ENCODE measurements around the gene NIF3L1. TPM values are rescaled to one million over a fixed set of nuclear protein-coding genes. Genes with fewer than 3 reads are reported as not detected.
A peak's percentile ranks its signal among the peaks of the same experiment; 100 is the strongest.

Gene NIF3L1
- total and polyA plus RNA-seq, 9 of the 15 experiments (the other 6 are each of a cell fraction or from before 2014, with no cell fraction given), result 26.7 to 89.5 (median 45.6) TPM

GRCh38 chr2:200864176-200865034 lies 24.8 kb upstream of the NIF3L1 start, which contains the start of gene CLK1 (continued):
- TF ChIP-seq TSHZ1 (CRISPR knock-in tag; IDR thresholded peaks at IDR 0.05) (no peak), SMC3 (conservative IDR thresholded peaks at IDR 0.05; ENCODE audit: insufficient read depth, low read depth, low read length) (no peak), HINFP (tag; conservative IDR thresholded peaks at IDR 0.05; ENCODE audit: low read depth) (no peak), FOXJ2 (tag; IDR thresholded peaks at IDR 0.05) (no peak), PRDM10 (IDR thresholded peaks at IDR 0.05; ENCODE audit: partially characterized antibody) (no peak), JUND (IDR thresholded peaks at IDR 0.05; ENCODE audit: borderline replicate concordance, low read depth, low read length) (peak; percentile 79), JUND (tag; IDR thresholded peaks at IDR 0.05; ENCODE audit: borderline replicate concordance, low read depth, low read length) (peak; percentile 74; the same call in 2 of the 3 replicates), NCOA6 (IDR thresholded peaks at IDR 0.05) (no peak), BMI1 (IDR thresholded peaks at IDR 0.05; ENCODE audit: low read length) (no peak)

Data from K562 (cell line).